ENCODE measurements around the gene NUP62. TPM values are rescaled to one million over a fixed set of nuclear protein-coding genes. Genes with fewer than 3 reads are reported as not detected.

NUP62 gene
- total RNA-seq, 1 donor from 2014 or later: 57.7 TPM

- no peaks in the 10 kb centered on the region for H3K4me1 Mint-ChIP-seq (ENCODE audit: unreplicated experiment)
- no peaks in the 10 kb centered on the region for H3K9me3 Mint-ChIP-seq (ENCODE audit: unreplicated experiment)
- H3K27ac Mint-ChIP-seq (ENCODE audit: unreplicated experiment): no peak overlapping the region
- no peak for DNase-seq (ENCODE audit: extremely low spot score, unreplicated experiment)
- no peak overlapping the region for H3K4me3 Mint-ChIP-seq (ENCODE audit: unreplicated experiment)
- TF ChIP-seq CTCF (IDR thresholded peaks at IDR 0.05): no peak
- H3K27me3 Mint-ChIP-seq (ENCODE audit: unreplicated experiment): peaks cover 20% of the 10 kb centered on the region
- no peaks in the 10 kb centered on the region for H3K36me3 Mint-ChIP-seq (ENCODE audit: unreplicated experiment)
These were observed 25.6 kb upstream of the NUP62 start for GRCh38 chr19:49954933-49955332.

DNA sequence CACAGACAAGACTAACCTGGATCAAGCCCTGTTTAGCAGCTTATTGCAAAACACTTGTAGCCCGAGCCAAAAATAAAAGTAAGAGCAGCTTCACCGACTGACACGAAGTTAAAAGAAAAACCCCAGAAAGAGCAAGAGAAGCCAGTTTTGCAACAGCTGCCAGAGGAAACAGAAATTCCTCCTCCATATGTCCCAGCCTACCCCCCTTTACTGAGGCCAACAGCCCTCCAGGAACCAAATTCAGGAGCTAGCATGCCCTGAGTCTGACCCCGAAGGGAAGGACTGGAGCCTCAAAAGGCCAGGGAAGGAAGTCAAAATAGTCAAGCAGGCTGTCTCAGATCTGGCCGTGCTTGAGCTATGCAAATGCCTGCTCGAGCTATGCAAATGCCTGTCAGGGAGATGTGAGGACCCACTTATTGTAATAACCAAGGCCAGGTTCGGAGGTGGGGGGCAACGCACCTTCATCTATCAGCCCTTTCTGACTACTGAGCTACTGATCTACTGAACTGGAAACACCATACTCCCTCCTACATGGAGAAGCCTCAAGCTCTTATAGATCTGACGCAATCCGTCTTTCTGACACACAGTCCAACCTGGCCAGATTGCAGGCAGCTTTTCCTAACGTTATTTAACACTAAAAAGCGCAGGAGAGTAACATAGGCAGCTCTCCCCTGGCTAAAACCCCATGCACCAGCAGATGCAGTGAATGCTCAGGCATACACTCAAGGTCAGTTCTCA, 25.0 kb upstream of the NUP62 start:
- Mint-ChIP-seq H3K9me3 (ENCODE audit: unreplicated experiment) (no peaks in the 10 kb centered on the region), H3K4me3 (ENCODE audit: unreplicated experiment) (no peak overlapping the region), H3K4me1 (ENCODE audit: unreplicated experiment) (no peaks in the 10 kb centered on the region), H3K27ac (ENCODE audit: unreplicated experiment) (no peak overlapping the region), H3K27me3 (ENCODE audit: unreplicated experiment) (peaks cover 20% of the 10 kb centered on the region), H3K36me3 (ENCODE audit: unreplicated experiment) (no peaks in the 10 kb centered on the region)
- DNase-seq (ENCODE audit: extremely low spot score, unreplicated experiment): no peak
- no peak for TF ChIP-seq CTCF (IDR thresholded peaks at IDR 0.05)

GRCh38 chr19:49953416-49953815, 24.1 kb upstream of the NUP62 start:
- Mint-ChIP-seq H3K9me3 (ENCODE audit: unreplicated experiment) (no peaks in the 10 kb centered on the region), H3K27ac (ENCODE audit: unreplicated experiment) (no peak overlapping the region), H3K4me1 (ENCODE audit: unreplicated experiment) (no peaks in the 10 kb centered on the region), H3K27me3 (ENCODE audit: unreplicated experiment) (peaks cover 20% of the 10 kb centered on the region), H3K4me3 (ENCODE audit: unreplicated experiment) (no peak overlapping the region), H3K36me3 (ENCODE audit: unreplicated experiment) (no peaks in the 10 kb centered on the region)
- DNase-seq (ENCODE audit: extremely low spot score, unreplicated experiment): no peak
- no peak for TF ChIP-seq CTCF (IDR thresholded peaks at IDR 0.05)

DNA sequence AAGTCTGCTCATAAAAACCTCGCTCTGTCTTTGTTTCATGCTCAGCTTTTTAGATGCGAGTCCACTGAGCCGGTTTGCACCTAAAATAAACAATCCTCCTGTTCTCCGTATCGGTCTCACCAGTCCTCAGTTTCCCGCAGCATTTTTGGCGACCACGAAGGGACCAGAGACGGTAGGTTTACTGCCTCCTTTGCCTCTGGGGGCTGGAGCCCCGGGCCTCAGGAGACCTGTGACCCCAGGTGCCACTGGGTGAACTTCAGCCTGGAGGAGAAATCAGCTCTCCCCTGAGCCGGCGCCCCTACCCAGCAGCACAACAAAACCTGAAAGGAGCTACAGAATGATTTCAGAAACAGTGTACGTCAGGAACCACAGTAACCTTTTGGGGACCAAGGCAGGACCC, 23.6 kb upstream of the NUP62 start:
- peaks cover 18% of the 10 kb centered on the region for H3K27me3 Mint-ChIP-seq (ENCODE audit: unreplicated experiment)
- no peak for TF ChIP-seq CTCF (IDR thresholded peaks at IDR 0.05)
- H3K4me3 Mint-ChIP-seq (ENCODE audit: unreplicated experiment): no peak overlapping the region
- no peaks in the 10 kb centered on the region for H3K9me3 Mint-ChIP-seq (ENCODE audit: unreplicated experiment)
- DNase-seq (ENCODE audit: extremely low spot score, unreplicated experiment): no peak
- no peak overlapping the region for H3K27ac Mint-ChIP-seq (ENCODE audit: unreplicated experiment)
- no peaks in the 10 kb centered on the region for H3K36me3 Mint-ChIP-seq (ENCODE audit: unreplicated experiment)
- H3K4me1 Mint-ChIP-seq (ENCODE audit: unreplicated experiment): no peaks in the 10 kb centered on the region

GRCh38 chr19:49952479-49952836, 23.2 kb upstream of the NUP62 start:
- TF ChIP-seq CTCF (IDR thresholded peaks at IDR 0.05): no peak
- Mint-ChIP-seq H3K27ac (ENCODE audit: unreplicated experiment) (no peak overlapping the region), H3K36me3 (ENCODE audit: unreplicated experiment) (no peaks in the 10 kb centered on the region), H3K9me3 (ENCODE audit: unreplicated experiment) (no peaks in the 10 kb centered on the region), H3K4me3 (ENCODE audit: unreplicated experiment) (no peak overlapping the region), H3K4me1 (ENCODE audit: unreplicated experiment) (no peaks in the 10 kb centered on the region), H3K27me3 (ENCODE audit: unreplicated experiment) (peaks cover 18% of the 10 kb centered on the region)
- no peak for DNase-seq (ENCODE audit: extremely low spot score, unreplicated experiment)

Data from osteocyte (in vitro differentiated cells).